Esophagus muscularis mucosa (tissue), 4 donors: Measurements from ENCODE around the gene CTIF. TPM values are rescaled to one million over a fixed set of nuclear protein-coding genes. Genes with fewer than 3 reads are reported as not detected.
A peak's percentile ranks its signal among the peaks of the same experiment; 100 is the strongest.

Experiments used
- DNase-seq: peaks from one replicate; pipeline ENCODE4 v3.0.0-alpha.2; 2017; ENCODE audit errors: extremely low spot score
- H3K27ac ChIP-seq, 4 donors: fragments of 200-600 bp; sonication (generic); replicated peaks in 1 of 4; 1 replicate in 3 of 4; 2 replicates in 1 of 4; pipeline ENCODE4 v1.5.1; 2016 to 2019; ENCODE audit warnings: mild to moderate bottlenecking in 1 of 4
- H3K27me3 ChIP-seq, 4 donors: fragments of 200-600 bp; sonication (generic); one replicate each; pipeline versions ENCODE4 v1.5.1 to v1.6.0; 2016 to 2019
- H3K36me3 ChIP-seq, 4 donors: fragments of 200-600 bp; sonication (generic); one replicate each; pipeline ENCODE4 v1.5.1; 2016 to 2019
- H3K4me1 ChIP-seq, 4 donors: fragments of 200-600 bp; sonication (generic); one replicate each; pipeline ENCODE4 v1.5.1; 2016 to 2019
- H3K4me3 ChIP-seq, 4 donors: fragments of 200-600 bp; sonication (generic); 1 replicate in 2 of 4; 2 replicates in 2 of 4; pipeline ENCODE4 v1.5.1; 2016 to 2019; ENCODE audit warnings: mild to moderate bottlenecking in 4 of 4, moderate library complexity in 1 of 4
- H3K9me3 ChIP-seq, 4 donors: fragments of 200-600 bp; sonication (generic); 1 replicate in 3 of 4; 2 replicates in 1 of 4; pipeline ENCODE4 v1.5.1; 2016 to 2019
- EP300 ChIP-seq: sonication (generic); formaldehyde crosslinking; IDR thresholded peaks from one replicate; pipeline ENCODE4 v1.6.1; 2017; ENCODE audit warnings: antibody characterized with exemption
- POLR2A ChIP-seq: fragments of 450-650 bp; IDR thresholded peaks from one replicate; pipeline ENCODE4 v1.6.1; 2017; ENCODE audit warnings: antibody characterized with exemption, moderate library complexity, mild to moderate bottlenecking, low read depth
- POLR2AphosphoS5 ChIP-seq, 2 donors: sonication (generic); formaldehyde crosslinking; IDR thresholded peaks; one replicate each; pipeline ENCODE4 v1.6.1; 2017; ENCODE audit warnings: antibody characterized with exemption in 2 of 2
- whole genome bisulfite sequencing: methylation state at CpG from one replicate; pipeline ENCODE4 v1.1.5; 2018; 5-methylcytosine and 5-hydroxymethylcytosine counted together
- intact Hi-C: fragments of 100-400 bp; cut with DNase I; formaldehyde crosslinking; loops from one replicate; pipeline ENCODE4 v1.15.1; 2023
- total RNA-seq, 4 donors: library from RNA; depleted of rRNA; stranded (reverse); fragments of >200 nt; gene quantifications; one replicate each; pipeline versions ENCODE4 v1.1.0 to v1.2.1, GENCODE V29; 2016
- TF ChIP-seq, protein P1 (sequence below), 3 experiments: fragments of 200-600 bp in 2 of 3; fragments of 450-650 bp in 1 of 3; sonication (generic) in 2 of 3; IDR thresholded peaks; one replicate each; pipeline ENCODE4 v1.5.1; 2017 to 2019; ENCODE audit warnings: antibody characterized with exemption in 3 of 3, mild to moderate bottlenecking in 2 of 3, moderate library complexity in 1 of 3

The CTIF gene
- total RNA-seq, 4 donors from 2014 or later, result 63.1 to 137 (median 87.7) TPM

DNA sequence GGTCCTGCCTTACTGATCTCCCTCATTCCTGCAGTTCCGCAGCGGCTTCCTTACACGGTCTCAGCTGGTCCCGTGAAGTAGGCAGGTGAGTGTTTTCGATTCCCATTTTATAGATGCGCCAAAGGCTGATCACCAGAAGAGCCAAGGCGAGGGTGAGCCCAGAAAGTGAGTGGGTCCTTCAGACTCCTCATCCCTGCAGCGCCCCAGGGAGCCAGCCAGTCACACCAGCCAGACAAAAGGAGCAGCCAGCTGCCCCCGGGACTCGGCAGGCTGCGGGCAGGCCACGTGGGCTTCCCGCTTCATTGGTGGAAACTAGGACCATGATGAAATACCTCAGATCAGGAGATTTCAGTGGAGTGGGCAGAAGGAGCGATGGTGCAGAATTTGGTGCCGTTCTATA lies 326.0 kb downstream of the CTIF start:
- H3K27me3 ChIP-seq, result no peaks in the 10 kb centered on the region
- no peak overlapping the region for H3K4me3 ChIP-seq
- peaks cover 3 to 8% (median 7%) of the 10 kb centered on the region in 4 donors for H3K4me1 ChIP-seq
- H3K9me3 ChIP-seq, result peaks cover 0 to 6% (median 0%) of the 10 kb centered on the region in 4 donors
- no peak for DNase-seq
- H3K36me3 ChIP-seq, result peaks cover 11 to 25% (median 16%) of the 10 kb centered on the region in 4 donors
- intact Hi-C loops, result no loop called here
- TF ChIP-seq, protein P1, sequence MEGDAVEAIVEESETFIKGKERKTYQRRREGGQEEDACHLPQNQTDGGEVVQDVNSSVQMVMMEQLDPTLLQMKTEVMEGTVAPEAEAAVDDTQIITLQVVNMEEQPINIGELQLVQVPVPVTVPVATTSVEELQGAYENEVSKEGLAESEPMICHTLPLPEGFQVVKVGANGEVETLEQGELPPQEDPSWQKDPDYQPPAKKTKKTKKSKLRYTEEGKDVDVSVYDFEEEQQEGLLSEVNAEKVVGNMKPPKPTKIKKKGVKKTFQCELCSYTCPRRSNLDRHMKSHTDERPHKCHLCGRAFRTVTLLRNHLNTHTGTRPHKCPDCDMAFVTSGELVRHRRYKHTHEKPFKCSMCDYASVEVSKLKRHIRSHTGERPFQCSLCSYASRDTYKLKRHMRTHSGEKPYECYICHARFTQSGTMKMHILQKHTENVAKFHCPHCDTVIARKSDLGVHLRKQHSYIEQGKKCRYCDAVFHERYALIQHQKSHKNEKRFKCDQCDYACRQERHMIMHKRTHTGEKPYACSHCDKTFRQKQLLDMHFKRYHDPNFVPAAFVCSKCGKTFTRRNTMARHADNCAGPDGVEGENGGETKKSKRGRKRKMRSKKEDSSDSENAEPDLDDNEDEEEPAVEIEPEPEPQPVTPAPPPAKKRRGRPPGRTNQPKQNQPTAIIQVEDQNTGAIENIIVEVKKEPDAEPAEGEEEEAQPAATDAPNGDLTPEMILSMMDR (IDR thresholded peaks at IDR 0.05), result no peak
- TF ChIP-seq EP300, result no peak
- TF ChIP-seq POLR2AphosphoS5 (IDR thresholded peaks at IDR 0.05), result no peak
- no peak for TF ChIP-seq POLR2A
- H3K27ac ChIP-seq, result no peak overlapping the region
- 96% methylated on average over 15 of the region's 15 CpGs for WGBS

- TF ChIP-seq, protein P1 (IDR thresholded peaks at IDR 0.05), result no peak
- peak; percentile 6 to 55 for TF ChIP-seq POLR2AphosphoS5 (IDR thresholded peaks at IDR 0.05)
- Histone ChIP-seq H3K9me3 (peaks cover 0 to 6% (median 0%) of the 10 kb centered on the region in 4 donors), H3K36me3 (peaks cover 4 to 12% (median 8%) of the 10 kb centered on the region in 4 donors), H3K27ac (peak overlapping the region in 1 of 4 donors; percentile 23), H3K4me3 (no peak overlapping the region), H3K27me3 (no peaks in the 10 kb centered on the region), H3K4me1 (peaks cover 3 to 8% (median 7%) of the 10 kb centered on the region in 4 donors)
- 57% methylated on average over 4 of the region's 7 CpGs for WGBS
- DNase-seq, result no peak
- intact Hi-C loops, result no loop called here
Observed at GRCh38 chr18:48866028-48866733, 327.4 kb downstream of the CTIF start.

GRCh38 chr18:48866856-48867255 lies 328.0 kb downstream of the CTIF start:
- no peak for DNase-seq
- no CpG with 5 or more reads among the region's 1 CpG for WGBS
- Histone ChIP-seq H3K27ac (no peak overlapping the region), H3K27me3 (no peaks in the 10 kb centered on the region), H3K4me3 (no peak overlapping the region), H3K4me1 (peaks cover 3 to 8% (median 7%) of the 10 kb centered on the region in 4 donors), H3K9me3 (peaks cover 0 to 6% (median 0%) of the 10 kb centered on the region in 4 donors), H3K36me3 (peaks cover 0 to 12% (median 6%) of the 10 kb centered on the region in 4 donors)
- intact Hi-C loops, result no loop called here
- no peak for TF ChIP-seq POLR2A
- TF ChIP-seq EP300, result no peak
- TF ChIP-seq, protein P1 (IDR thresholded peaks at IDR 0.05), result no peak
- TF ChIP-seq POLR2AphosphoS5 (IDR thresholded peaks at IDR 0.05), result no peak

GRCh38 chr18:48867978-48868377 lies 329.1 kb downstream of the CTIF start:
- TF ChIP-seq EP300 (no peak), POLR2A (no peak), POLR2AphosphoS5 (IDR thresholded peaks at IDR 0.05) (no peak)
- TF ChIP-seq, protein P1 (IDR thresholded peaks at IDR 0.05), result no peak
- intact Hi-C loops, result no loop called here
- Histone ChIP-seq H3K4me3 (no peak overlapping the region), H3K27ac (no peak overlapping the region), H3K36me3 (peaks cover 0 to 3% (median under 1%) of the 10 kb centered on the region in 4 donors), H3K4me1 (peaks cover 6 to 9% (median 8%) of the 10 kb centered on the region in 4 donors), H3K9me3 (peaks cover 0 to 6% (median 0%) of the 10 kb centered on the region in 4 donors), H3K27me3 (no peaks in the 10 kb centered on the region)
- 100% methylated on average over 1 of the region's 1 CpG for WGBS
- no peak for DNase-seq
